Measurements from ENCODE around the gene CKLF. TPM values are rescaled to one million over a fixed set of nuclear protein-coding genes. Genes with fewer than 3 reads are reported as not detected.
"Not testable (repeated sequence)": the region's sequence is repeated elsewhere in the genome, so short reads cannot be mapped to it uniquely, and the experiment has no call there.

Gene CKLF
- total RNA-seq, 4 donors from 2014 or later: 13.1 to 31.5 (median 17.9) TPM

GRCh38 chr16:66562986-66563385 is 10.6 kb downstream of the CKLF start:
- no peak for ATAC-seq
- Histone ChIP-seq H3K27me3 (no peaks in the 10 kb centered on the region), H3K4me1 (no peaks in the 10 kb centered on the region), H3K4me3 (no peak overlapping the region), H3K27ac (no peak overlapping the region), H3K9me3 (no peaks in the 10 kb centered on the region), H3K36me3 (peaks cover 0 to 50% of the 10 kb centered on the region in 2 donors)
- TF ChIP-seq POLR2A (IDR thresholded peaks at IDR 0.05) (no peak), POLR2AphosphoS5 (IDR thresholded peaks at IDR 0.05) (no peak), EP300 (IDR thresholded peaks at IDR 0.05) (no peak)
- TF ChIP-seq, protein P1, sequence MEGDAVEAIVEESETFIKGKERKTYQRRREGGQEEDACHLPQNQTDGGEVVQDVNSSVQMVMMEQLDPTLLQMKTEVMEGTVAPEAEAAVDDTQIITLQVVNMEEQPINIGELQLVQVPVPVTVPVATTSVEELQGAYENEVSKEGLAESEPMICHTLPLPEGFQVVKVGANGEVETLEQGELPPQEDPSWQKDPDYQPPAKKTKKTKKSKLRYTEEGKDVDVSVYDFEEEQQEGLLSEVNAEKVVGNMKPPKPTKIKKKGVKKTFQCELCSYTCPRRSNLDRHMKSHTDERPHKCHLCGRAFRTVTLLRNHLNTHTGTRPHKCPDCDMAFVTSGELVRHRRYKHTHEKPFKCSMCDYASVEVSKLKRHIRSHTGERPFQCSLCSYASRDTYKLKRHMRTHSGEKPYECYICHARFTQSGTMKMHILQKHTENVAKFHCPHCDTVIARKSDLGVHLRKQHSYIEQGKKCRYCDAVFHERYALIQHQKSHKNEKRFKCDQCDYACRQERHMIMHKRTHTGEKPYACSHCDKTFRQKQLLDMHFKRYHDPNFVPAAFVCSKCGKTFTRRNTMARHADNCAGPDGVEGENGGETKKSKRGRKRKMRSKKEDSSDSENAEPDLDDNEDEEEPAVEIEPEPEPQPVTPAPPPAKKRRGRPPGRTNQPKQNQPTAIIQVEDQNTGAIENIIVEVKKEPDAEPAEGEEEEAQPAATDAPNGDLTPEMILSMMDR (IDR thresholded peaks at IDR 0.05): no peak
- WGBS, 2 donors (ENCODE audit: low coverage in 1 of 2): 92 to 94% methylated on average over 2 of the region's 2 CpGs

DNA sequence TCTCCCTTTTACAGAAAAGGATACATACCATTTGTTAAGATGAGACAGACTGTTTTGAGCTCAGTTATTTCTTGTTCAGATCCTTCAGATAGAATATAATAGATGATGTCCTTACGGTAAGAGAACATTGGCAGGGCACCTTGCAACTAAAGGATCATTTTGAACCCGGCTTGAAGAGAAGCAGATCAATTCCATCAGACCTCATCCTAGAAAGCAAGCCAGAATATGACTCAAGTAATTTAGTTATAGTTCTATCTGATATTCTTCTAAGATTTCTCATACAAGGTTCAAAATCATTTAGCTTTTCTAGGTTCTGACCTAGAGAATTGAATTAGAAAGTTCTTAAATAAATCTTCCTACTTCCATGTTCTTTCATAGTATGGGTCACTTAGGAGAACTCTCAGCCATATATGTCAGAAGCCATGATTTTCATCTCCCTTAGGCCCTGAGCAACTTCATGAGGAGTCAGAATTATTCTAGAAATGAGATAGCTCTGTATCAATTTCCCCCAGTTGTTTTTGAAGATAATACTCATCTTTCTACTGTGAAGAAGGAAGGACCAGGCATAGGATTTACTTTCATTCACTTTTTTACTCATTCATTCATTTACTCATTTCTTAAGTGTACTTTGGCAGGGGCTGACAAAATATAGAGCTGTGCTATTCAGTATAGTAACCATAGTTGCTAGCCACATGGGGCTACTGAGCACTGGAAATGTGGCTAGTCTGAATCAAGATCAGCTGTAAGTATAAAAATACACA is 11.4 kb downstream of the CKLF start:
- no peaks in the 10 kb centered on the region for H3K4me1 ChIP-seq
- H3K4me3 ChIP-seq: no peak overlapping the region
- no peaks in the 10 kb centered on the region for H3K27me3 ChIP-seq
- TF ChIP-seq, protein P1 (IDR thresholded peaks at IDR 0.05): no peak
- TF ChIP-seq POLR2A (IDR thresholded peaks at IDR 0.05): no peak
- TF ChIP-seq EP300 (IDR thresholded peaks at IDR 0.05): no peak
- no peak for TF ChIP-seq POLR2AphosphoS5 (IDR thresholded peaks at IDR 0.05)
- no peak overlapping the region for H3K27ac ChIP-seq
- H3K9me3 ChIP-seq: no peaks in the 10 kb centered on the region
- ATAC-seq: no peak
- WGBS, 2 donors (ENCODE audit: low coverage in 1 of 2): 58 to 78% methylated on average over 2 of the region's 2 CpGs
- H3K36me3 ChIP-seq: peaks cover 0 to 50% of the 10 kb centered on the region in 2 donors

DNA sequence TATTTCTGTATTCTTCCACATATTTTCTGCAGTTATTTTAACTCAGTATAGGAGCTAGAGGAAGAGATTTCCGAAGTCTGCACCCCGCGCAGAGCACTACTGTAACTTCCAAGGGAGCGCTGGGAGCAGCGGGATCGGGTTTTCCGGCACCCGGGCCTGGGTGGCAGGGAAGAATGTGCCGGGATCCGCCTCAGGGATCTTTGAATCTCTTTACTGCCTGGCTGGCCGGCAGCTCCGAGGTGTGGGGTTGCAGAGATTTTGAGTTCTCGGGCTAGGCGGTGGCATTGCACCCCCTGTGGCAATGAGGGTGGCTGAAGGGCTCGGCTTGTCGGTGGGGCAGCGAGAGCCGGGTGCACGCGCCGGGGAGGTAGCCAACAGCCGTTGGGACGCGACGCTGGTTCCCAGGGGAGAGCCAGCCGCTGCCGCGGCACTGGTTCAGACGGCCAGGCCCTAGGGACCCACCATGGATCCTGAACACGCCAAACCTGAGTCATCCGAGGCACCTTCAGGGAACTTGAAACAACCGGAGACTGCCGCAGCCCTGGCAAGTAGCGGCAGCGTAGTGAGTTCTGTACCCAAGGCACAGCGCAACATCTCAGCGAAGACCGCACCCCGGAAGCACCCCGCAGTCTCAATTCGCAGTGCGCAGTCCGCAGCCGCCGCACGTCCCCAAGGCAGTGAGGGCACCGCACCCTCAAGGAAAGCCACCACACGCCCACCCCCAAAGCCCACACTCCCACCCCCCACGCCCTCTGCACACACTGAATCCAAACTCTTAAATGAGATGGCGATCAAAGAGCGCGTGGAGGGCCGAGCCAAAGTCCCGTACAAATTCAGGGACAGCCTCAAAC is 13.9 kb downstream of the CKLF start, which contains the start of gene CMTM1:
TSS of gene CMTM1 (plus strand) at position 389 of the 851 bp plus-strand sequence. CDS start at position 464, 75 bp downstream.
- ATAC-seq: no peak
- WGBS, 2 donors (ENCODE audit: low coverage in 1 of 2): 100% methylated on average over 18 of the region's 54 CpGs; no CpG with 5 or more reads in 1 of the 2 donors
- H3K4me1 ChIP-seq: no peaks in the 10 kb centered on the region
- H3K36me3 ChIP-seq: peaks cover 0 to 44% of the 10 kb centered on the region in 2 donors
- H3K4me3 ChIP-seq: no peak within 1 kb of the TSS
- no peaks in the 10 kb centered on the region for H3K27me3 ChIP-seq
- H3K27ac ChIP-seq: no peak within 1 kb of the TSS
- H3K9me3 ChIP-seq: no peaks in the 10 kb centered on the region
- TF ChIP-seq EP300 (IDR thresholded peaks at IDR 0.05) (no peak), POLR2A (IDR thresholded peaks at IDR 0.05) (no peak), POLR2AphosphoS5 (IDR thresholded peaks at IDR 0.05) (no peak)

DNA sequence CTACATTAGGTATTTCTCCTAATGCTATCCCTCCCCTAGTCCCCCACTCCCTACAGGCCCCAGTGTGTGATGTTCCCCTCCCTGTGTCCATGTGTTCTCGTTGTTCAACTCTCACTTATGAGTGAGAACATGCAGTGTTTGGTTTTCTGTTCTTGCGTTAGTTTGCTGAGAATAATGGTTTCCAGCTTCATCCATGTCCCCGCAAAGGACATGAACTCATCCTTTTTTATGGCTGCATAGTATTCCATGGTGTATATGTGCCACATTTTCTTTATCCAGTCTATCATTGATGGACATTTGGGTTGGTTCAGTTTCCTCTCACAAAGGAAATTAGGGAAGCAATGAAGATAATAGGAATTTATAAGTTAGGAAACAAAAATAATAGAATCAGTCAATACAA is 14.9 kb downstream of the CKLF start:
- H3K4me3 ChIP-seq, H3K9me3 ChIP-seq, H3K27ac ChIP-seq, H3K27me3 ChIP-seq, ATAC-seq, H3K4me1 ChIP-seq: not testable (repeated sequence)
- H3K36me3 ChIP-seq: peaks cover 0 to 35% of the 10 kb centered on the region in 2 donors
- WGBS, 2 donors (ENCODE audit: low coverage in 1 of 2): 100% methylated on average over 1 to 3 of the region's 3 CpGs

DNA sequence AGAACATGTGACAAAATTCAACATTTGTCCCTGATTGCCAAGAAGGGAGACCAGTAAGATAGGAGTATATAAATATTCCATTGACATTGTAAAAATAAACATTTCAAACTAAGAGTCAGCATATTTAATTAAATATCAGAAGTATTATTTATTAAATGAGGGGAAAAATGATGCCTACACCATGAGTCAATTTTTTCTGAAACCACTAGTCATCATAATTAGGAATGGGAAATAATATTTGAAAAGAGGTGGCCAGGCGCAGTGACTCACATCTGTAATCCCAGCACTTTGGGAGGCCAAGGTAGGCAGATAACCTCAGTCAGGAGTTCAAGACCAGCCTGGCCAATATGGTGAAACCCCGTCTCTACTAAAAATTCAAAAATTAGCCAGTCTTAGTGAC is 16.0 kb downstream of the CKLF start:
- H3K4me1 ChIP-seq: no peaks in the 10 kb centered on the region
- WGBS, 2 donors (ENCODE audit: low coverage in 1 of 2): 80 to 100% methylated on average over 2 of the region's 2 CpGs
- no peak for ATAC-seq
- H3K27ac ChIP-seq: no peak overlapping the region
- H3K9me3 ChIP-seq: no peaks in the 10 kb centered on the region
- TF ChIP-seq, protein P1 (IDR thresholded peaks at IDR 0.05): no peak
- no peak for TF ChIP-seq POLR2A (IDR thresholded peaks at IDR 0.05)
- H3K27me3 ChIP-seq: no peaks in the 10 kb centered on the region
- H3K4me3 ChIP-seq: no peak overlapping the region
- H3K36me3 ChIP-seq: peaks cover 0 to 35% of the 10 kb centered on the region in 2 donors
